CD4-positive, alpha-beta T cell treated with Interleukin-17A for 4 hours (primary cell): ENCODE results near the gene OR7A17.

ENCODE experiments used
- DNase-seq: peaks from one replicate; pipeline ENCODE4 v3.0.0-alpha.2; 2020; ENCODE audit warnings: mixed read lengths

The OR7A17 gene

DNA sequence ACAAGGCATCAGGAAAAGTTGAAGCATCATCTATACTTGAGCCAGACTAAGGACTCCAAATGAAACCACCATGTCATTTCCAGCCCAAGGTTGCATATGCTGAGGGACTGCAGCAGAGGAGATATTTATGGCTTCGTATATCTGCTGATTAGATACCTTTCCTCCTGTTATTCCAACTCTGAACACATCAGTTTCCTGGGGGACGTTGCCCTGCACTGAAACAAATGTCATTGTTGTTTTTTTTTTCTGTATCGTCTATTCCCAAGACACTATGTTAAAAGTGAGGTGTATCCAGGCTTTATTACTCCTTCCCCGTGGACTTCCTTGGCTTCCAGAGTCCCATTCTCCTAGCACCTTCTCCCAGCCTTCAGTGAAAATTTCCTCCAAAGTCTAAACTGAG, at the start of gene OR7A17:
TSS of gene OR7A17 (minus strand) at position 101 of the 400 bp plus-strand sequence. CDS start 4,777 bp downstream, outside the sequence.
- DNase-seq: no peak

DNA sequence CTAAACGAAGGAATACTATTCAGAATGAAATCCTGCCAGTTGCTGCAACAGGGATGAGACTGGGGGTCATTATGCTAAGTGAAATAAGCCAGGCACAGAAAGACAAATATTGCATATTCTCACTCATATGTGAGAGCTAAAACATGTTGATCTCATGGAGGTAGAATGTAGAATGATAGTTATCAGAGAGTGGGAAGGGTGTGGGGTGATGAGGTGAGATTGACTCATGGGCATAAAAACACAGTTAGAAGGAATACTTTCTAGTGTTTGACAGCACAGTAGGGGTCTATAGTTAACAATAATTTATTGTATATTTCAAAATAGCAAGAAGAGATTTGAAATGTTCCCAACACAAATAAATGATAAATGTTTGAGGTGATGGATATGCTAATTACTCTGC, 47.6 kb upstream of the OR7A17 start:
- no peak for DNase-seq

- no peak for DNase-seq
Observed at GRCh38 chr19:14916848-14917247, 30.9 kb upstream of the OR7A17 start.

DNA sequence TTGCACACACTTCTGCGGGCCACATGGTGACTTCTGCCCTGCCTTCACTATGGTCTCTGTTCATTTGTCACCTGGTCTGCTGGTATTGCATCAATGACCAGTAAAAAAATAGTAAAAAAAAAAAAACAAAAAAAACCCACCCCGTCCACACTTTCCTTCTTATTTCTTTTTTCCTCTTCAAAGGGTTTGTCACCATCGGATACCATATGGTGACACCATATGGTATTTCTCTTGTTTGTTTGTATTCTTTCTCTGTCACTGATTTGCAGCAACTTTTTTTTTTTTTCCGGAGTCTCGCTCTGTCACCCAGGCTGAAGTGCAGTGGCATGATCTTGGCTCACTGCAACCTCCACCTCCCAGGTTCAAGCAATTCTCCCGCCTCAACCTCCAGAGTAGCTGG, 29.2 kb upstream of the OR7A17 start:
- no peak for DNase-seq

DNA sequence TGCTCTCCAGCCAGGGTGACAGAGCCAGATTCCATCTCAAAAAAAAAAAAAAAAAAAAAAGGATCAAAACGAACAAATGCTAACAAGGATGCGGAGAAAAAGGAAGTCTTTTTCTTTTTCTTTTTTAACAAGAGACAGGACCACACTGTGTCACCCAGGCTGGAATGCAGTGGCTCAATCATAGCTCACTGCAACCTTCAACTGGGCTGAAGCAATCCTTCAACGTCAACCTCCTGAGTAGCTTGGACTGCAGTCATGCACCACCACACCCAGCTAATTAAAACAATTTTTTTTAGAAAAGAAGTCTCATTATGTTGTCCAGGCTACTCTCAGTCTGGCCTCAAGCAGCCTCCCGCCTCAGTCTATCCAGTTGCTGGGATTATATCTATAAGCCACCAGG, 20.8 kb upstream of the OR7A17 start:
- no peak for DNase-seq

GRCh38 chr19:14901675-14902260, 15.8 kb upstream of the OR7A17 start:
- no peak for DNase-seq

GRCh38 chr19:14890643-14891379, 4.9 kb upstream of the OR7A17 start:
- no peak for DNase-seq

DNA sequence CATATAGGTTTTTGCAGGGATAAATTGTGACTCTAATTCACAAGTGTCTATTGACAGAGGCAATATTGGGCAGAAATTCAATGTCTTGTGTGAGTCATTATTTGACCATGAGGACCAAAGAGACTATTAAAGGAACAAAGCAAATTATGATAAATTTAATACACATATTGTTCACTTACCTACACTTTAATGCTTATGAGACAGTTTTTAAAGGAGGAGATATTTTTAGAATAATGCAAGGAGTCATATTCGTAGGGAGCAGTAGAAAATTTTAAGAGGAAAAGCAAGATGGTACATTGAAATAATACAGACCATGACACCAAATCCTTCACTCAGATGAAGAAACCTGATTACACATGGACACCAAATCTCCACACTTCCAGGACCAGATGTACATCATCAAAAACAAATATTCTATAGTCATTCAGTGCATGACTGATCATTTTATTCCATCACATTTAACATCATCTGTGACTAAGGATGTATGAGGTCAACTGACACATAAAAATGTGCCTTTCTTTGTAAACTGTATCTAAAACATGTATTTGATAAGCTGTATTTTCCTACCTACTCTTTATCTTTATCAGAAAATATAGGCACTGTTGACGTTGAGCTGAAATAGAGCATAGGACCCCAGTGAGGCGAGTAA, 4.2 kb upstream of the OR7A17 start:
- DNase-seq: no peak

DNA sequence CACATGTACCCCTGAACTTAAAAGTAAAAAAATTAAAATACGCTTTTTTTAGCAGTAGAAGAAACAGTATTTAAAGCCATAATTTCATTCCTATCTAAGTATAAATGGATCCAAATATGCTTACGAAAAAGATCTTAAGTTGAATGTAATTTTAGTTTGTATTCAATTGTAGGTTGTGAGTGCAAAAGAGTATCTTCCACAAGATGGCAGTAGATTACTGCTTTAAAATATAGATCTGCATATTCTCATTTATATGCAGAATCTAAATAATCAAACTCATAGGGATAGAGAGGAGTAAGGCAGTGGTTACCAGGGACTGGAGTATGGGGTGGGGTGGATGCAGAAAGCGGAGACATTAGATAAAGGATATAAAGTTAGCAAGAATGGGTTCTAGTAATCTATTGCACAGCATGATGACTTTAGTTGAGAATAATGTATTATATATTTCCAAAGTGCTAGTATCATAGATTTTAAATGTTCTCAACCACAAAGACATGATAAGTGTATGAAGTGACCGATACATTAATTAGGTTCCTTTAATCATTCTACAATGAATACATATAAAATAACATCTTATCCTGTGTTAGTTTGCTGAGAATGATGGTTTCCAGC, 14.2 kb downstream of the OR7A17 start:
- DNase-seq: no peak

DNA sequence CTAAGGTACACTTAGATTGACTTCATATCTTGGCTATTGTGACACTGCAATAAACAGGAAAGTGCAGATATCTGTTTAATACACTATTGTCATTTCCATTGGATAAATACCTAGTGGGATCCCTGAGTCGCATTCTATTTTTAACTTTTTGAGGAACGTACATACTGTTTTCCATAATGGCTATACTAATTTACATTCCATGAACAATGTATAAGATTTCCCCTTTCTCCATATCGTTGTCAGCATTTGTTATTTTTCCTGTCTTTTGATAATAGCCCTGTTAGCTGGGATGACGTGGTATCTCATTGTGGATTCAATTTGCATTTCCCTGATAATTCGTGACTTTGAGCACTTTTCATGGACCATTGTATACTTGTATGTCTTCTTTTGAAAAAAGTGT, 17.4 kb downstream of the OR7A17 start:
- no peak for DNase-seq

DNA sequence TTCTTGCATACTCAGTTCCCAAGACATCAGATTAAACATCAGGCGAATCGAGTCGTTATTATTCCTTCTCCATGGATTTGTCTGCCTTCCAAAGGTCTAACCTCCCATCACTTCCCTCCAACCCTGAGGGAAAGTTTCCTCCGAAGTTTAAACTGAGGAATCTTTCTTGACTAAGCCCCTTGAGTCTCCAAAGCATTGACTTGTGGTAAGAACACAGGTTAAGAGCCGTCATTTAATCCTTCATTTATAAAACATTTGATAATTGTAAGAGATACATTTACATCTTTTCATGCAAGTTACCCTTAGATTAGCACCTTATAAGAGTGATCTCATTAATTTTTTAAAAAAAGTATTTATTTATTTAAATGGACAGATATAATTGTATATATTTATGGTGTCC, 37.1 kb downstream of the OR7A17 start, which contains the start of gene OR7A10:
TSS of gene OR7A10 (minus strand) at position 101 of the 400 bp plus-strand sequence. CDS start 7,045 bp downstream, outside the sequence.
- DNase-seq: no peak

GRCh38 chr19:14843578-14843977, 42.4 kb downstream of the OR7A17 start:
- no peak for DNase-seq

- DNase-seq: no peak
Observed at GRCh38 chr19:14843169-14843568, 42.8 kb downstream of the OR7A17 start.

GRCh38 chr19:14840206-14840605, 45.7 kb downstream of the OR7A17 start:
- no peak for DNase-seq

DNA sequence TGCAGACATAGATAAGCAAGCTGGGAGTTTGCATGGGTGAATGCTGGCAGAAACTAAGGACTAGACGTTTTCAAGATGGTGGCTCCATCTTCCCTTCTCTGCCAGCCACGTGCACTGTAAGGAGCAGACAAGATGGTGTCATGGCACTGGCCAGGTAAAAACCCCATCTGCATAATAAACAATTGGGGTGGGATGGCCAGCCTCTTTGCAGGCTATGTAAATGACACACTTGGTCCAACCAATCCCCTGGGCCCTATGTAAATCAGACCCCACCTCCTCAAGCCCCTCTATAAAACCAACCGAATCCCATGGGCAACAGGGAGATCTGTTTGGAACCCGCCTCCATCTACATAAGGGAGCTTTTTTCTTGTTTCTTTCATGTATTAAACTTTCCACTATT, 48.5 kb downstream of the OR7A17 start:
- no peak for DNase-seq

DNA sequence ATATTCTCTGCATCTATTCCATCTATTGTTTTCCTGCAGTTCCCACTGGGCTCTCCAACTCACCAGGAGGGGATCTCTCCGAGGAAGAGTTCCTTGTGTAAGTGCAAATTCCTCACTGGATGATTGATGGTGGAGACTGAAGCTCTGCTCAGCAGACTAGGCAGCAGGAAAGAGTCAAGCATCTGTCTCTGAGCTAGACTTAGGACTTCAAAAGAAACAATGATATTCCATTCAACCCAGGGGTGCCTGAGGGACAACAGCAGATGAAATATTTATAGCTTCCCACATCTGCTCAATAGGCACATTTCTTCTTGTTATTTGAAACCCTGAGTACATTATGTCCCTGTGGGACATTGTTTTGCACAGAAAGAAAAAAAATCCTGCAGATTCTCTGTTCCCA, 50.9 kb downstream of the OR7A17 start, which contains the start of the genes OR7A5 and OR7C1:
TSS of gene OR7A5 (minus strand) at position 175 of the 400 bp plus-strand sequence. CDS start 6,944 bp downstream, outside the sequence.
TSS of gene OR7C1 (minus strand) at position 175 of the 400 bp plus-strand sequence. CDS start 35,049 bp downstream, outside the sequence.
- DNase-seq: no peak

DNA sequence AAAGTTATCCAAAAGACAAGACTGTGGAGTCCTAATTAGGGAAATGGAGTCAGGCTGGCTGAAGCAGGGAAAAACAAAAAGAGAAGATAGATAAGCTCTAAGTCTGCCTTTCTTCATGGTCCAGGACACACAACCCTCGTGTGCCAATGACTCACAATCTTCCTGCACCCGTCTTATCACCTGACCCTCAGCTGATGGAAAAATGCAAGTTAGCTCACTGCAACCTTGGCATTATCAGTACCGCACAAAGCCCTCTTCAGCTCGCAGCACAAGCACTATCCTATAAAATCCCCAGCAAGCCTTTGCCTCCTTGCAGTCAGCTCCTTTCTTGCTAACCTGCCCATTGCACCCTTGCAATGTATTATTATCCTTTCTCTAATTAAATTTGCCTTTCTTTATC, 55.2 kb downstream of the OR7A17 start:
- DNase-seq: no peak
